HFFc6 (cell line): Measurements from ENCODE around the gene GLYR1. TPM values are rescaled to one million over a fixed set of nuclear protein-coding genes. Genes with fewer than 3 reads are reported as not detected.
A peak's percentile ranks its signal among the peaks of the same experiment; 100 is the strongest.

Source experiments
- DNase-seq: peaks from one replicate; pipeline ENCODE4 v3.0.0-alpha.2; 2018
- H3K27ac Mint-ChIP-seq: 2 replicates; pipeline ENCODE4 v1.8.0; 2020; ENCODE audit warnings: mild to moderate bottlenecking, mixed read lengths
- H3K27me3 Mint-ChIP-seq: 2 replicates; pipeline ENCODE4 v1.8.0; 2021; ENCODE audit warnings: mild to moderate bottlenecking, moderate library complexity, mixed read lengths; ENCODE audit not compliant: insufficient read depth
- H3K36me3 Mint-ChIP-seq: 2 replicates; pipeline ENCODE4 v1.8.0; 2021; ENCODE audit warnings: low read depth, mixed read lengths
- H3K4me1 Mint-ChIP-seq: 2 replicates; pipeline ENCODE4 v1.8.0; 2020; ENCODE audit warnings: low read depth, mixed read lengths
- H3K4me3 Mint-ChIP-seq: 2 replicates; pipeline ENCODE4 v1.8.0; 2020; ENCODE audit warnings: mild to moderate bottlenecking, moderate library complexity, mixed read lengths
- H3K9me3 Mint-ChIP-seq: 2 replicates; pipeline ENCODE4 v1.8.0; 2020; ENCODE audit warnings: mild to moderate bottlenecking, mixed read lengths
- CTCF ChIP-seq: fragments of 200-600 bp; sonication (generic); IDR thresholded peaks from 2 replicates; pipeline ENCODE4 v1.5.0; 2021; ENCODE audit warnings: antibody characterized with exemption, mild to moderate bottlenecking
- total RNA-seq, 6 experiments: library from RNA; stranded (reverse); fragmentation: NEBNext Ultra II Directional; extraction: Animal tissue kit (Norgen Biotek cat#: 25700); gene quantifications; 2 replicates in 1 of 6; 3 replicates in 5 of 6; pipeline ENCODE4 v1.2.3, GENCODE V29; 2021

The GLYR1 gene
- total RNA-seq, 6 experiments from 2014 or later = 77.6 to 89.4 (median 81.8) TPM

- Mint-ChIP-seq H3K27ac (peak overlapping the region; percentile 0), H3K27me3 (peaks cover 2% of the 10 kb centered on the region), H3K36me3 (peaks cover 63% of the 10 kb centered on the region), H3K4me1 (peaks cover 26% of the 10 kb centered on the region), H3K4me3 (no peak overlapping the region), H3K9me3 (no peaks in the 10 kb centered on the region)
- DNase-seq = peak; percentile 55
- no peak for TF ChIP-seq CTCF
Measured at GRCh38 chr16:4882633-4883285, 35.7 kb upstream of the GLYR1 start.

GRCh38 chr16:4882000-4882632 lies 35.0 kb upstream of the GLYR1 start:
- Mint-ChIP-seq H3K4me3 (no peak overlapping the region), H3K36me3 (peaks cover 63% of the 10 kb centered on the region), H3K27me3 (peaks cover 2% of the 10 kb centered on the region), H3K4me1 (peaks cover 26% of the 10 kb centered on the region), H3K9me3 (no peaks in the 10 kb centered on the region), H3K27ac (peak overlapping the region; percentile 0)
- no peak for DNase-seq
- no peak for TF ChIP-seq CTCF

- Mint-ChIP-seq H3K4me3 (no peak overlapping the region), H3K27ac (no peak overlapping the region), H3K9me3 (no peaks in the 10 kb centered on the region), H3K27me3 (peaks cover 2% of the 10 kb centered on the region), H3K36me3 (peaks cover 56% of the 10 kb centered on the region), H3K4me1 (peaks cover 26% of the 10 kb centered on the region)
- DNase-seq = no peak
- no peak for TF ChIP-seq CTCF
Measured at GRCh38 chr16:4880006-4880580, 33.0 kb upstream of the GLYR1 start.

- DNase-seq = no peak
- Mint-ChIP-seq H3K4me1 (peaks cover 26% of the 10 kb centered on the region), H3K36me3 (peaks cover 51% of the 10 kb centered on the region), H3K27ac (peak overlapping the region; percentile 19; the same call in 1 of the 2 replicates), H3K27me3 (peaks cover 2% of the 10 kb centered on the region), H3K4me3 (no peak overlapping the region), H3K9me3 (no peaks in the 10 kb centered on the region)
- no peak for TF ChIP-seq CTCF
Measured at GRCh38 chr16:4879049-4879448, 32.0 kb upstream of the GLYR1 start.

- no peak for TF ChIP-seq CTCF
- H3K9me3 Mint-ChIP-seq = no peaks in the 10 kb centered on the region
- peaks cover 17% of the 10 kb centered on the region for H3K4me1 Mint-ChIP-seq
- H3K27me3 Mint-ChIP-seq = peaks cover 2% of the 10 kb centered on the region
- H3K36me3 Mint-ChIP-seq = peaks cover 47% of the 10 kb centered on the region
- DNase-seq = no peak
- H3K27ac Mint-ChIP-seq = no peak overlapping the region
- no peak overlapping the region for H3K4me3 Mint-ChIP-seq
Measured at GRCh38 chr16:4877380-4877685, 30.2 kb upstream of the GLYR1 start.
